HCT116 (cell line): Measurements from ENCODE around the gene EZH1. TPM values are rescaled to one million over a fixed set of nuclear protein-coding genes. Genes with fewer than 3 reads are reported as not detected.

Experiments used
- ATAC-seq: fragments of 200-7000 bp; cut with Tn5 transposase; 2 replicates; pipeline ENCODE4 v1.9.1; 2020; ENCODE audit warnings: mild to moderate bottlenecking, moderate library complexity
- BruUV-seq: library from RNA; stranded (reverse); fragments of 400-500 nt; replicated peaks from 2 replicates; lab custom pipeline; 2021; lab: Mats Ljungman, UMichigan
- CTCF ChIA-PET: fragments of 300-600 bp; sonication (Branson Sonifier 250); formaldehyde crosslinking; loops from one replicate; lab custom pipeline; 2021; ENCODE audit warnings: antibody characterized with exemption; lab: Charles Lee
- POLR2A ChIA-PET: fragments of 300-600, 350-600 bp; sonication (Branson Sonifier 250); formaldehyde crosslinking; loops from one replicate; lab custom pipeline; 2021; ENCODE audit warnings: antibody characterized with exemption; lab: Charles Lee
- RAD21 ChIA-PET, 2 experiments: fragments of 300-600 bp; sonication (Branson Sonifier 250); formaldehyde crosslinking; loops; one replicate each; lab custom pipeline; 2023; ENCODE audit warnings: low total read pairs in 2 of 2; ENCODE audit not compliant: uncharacterized antibody in 2 of 2, unreplicated experiment in 2 of 2, low non-redundant PET in 1 of 2; lab: Charles Lee
- DNase-seq: peaks from one replicate; pipeline ENCODE4 v3.0.0-alpha.2; 2010; ENCODE audit warnings: low read depth, low spot score
- H2AFZ ChIP-seq: fragments of 200-600 bp; shearing (Covaris generic), sonication (generic); 2 replicates; pipeline ENCODE4 v1.6.1; 2017; ENCODE audit warnings: low read depth, mixed run types, mixed read lengths, antibody characterized with exemption, low read length; ENCODE audit not compliant: poor library complexity, severe bottlenecking
- H3K27ac ChIP-seq: 2 replicates; pipeline ENCODE4 v1.5.1; 2012; ENCODE audit warnings: low read depth, low read length
- H3K27me3 ChIP-seq: fragments of 200-600 bp; sonication (generic); 2 replicates; pipeline ENCODE4 v1.6.1; 2016; ENCODE audit warnings: mixed run types, low read length, mixed read lengths; ENCODE audit not compliant: insufficient read depth
- H3K36me3 ChIP-seq, 2 experiments: fragments of 200-500 bp in 1 of 2; fragments of 200-600 bp in 1 of 2; sonication (Bioruptor generic) in 1 of 2; sonication (generic) in 1 of 2; 2 replicates each; pipeline versions ENCODE4 v1.5.1 to v1.6.1; 2014 to 2016; ENCODE audit warnings: low read length in 2 of 2, inconsistent platforms in 1 of 2, mixed read lengths in 1 of 2, mixed run types in 1 of 2; ENCODE audit not compliant: insufficient read depth in 2 of 2, control insufficient read depth in 1 of 2
- H3K4me1 ChIP-seq, 2 experiments: fragments of 200-600 bp in 1 of 2; sonication (generic) in 1 of 2; 2 replicates each; pipeline versions ENCODE4 v1.5.1 to v1.6.1; 2012 to 2017; ENCODE audit warnings: low read length in 2 of 2, inconsistent platforms in 1 of 2, mild to moderate bottlenecking in 1 of 2, mixed read lengths in 1 of 2, mixed run types in 1 of 2, moderate library complexity in 1 of 2; ENCODE audit not compliant: insufficient read depth in 2 of 2, control insufficient read depth in 1 of 2
- H3K4me2 ChIP-seq: fragments of 200-600 bp; sonication (generic); 2 replicates; pipeline ENCODE4 v1.6.1; 2017; ENCODE audit warnings: mixed run types, low read length, mixed read lengths
- H3K4me3 ChIP-seq, 2 experiments: fragments of 200-600 bp in 1 of 2; sonication (generic) in 1 of 2; replicated peaks in 1 of 2; 2 replicates each; pipeline ENCODE4 v1.5.1; 2011 to 2016; ENCODE audit warnings: low read length in 2 of 2, control low read depth in 1 of 2, low read depth in 1 of 2, mild to moderate bottlenecking in 1 of 2, mixed read lengths in 1 of 2, mixed run types in 1 of 2
- H3K79me2 ChIP-seq: fragments of 200-600 bp; sonication (generic); 2 replicates; pipeline ENCODE4 v1.6.1; 2017; ENCODE audit warnings: mild to moderate bottlenecking, mixed run types, low read length, moderate library complexity, mixed read lengths; ENCODE audit not compliant: insufficient read depth
- H3K9ac ChIP-seq: fragments of 200-600 bp; sonication (generic); 2 replicates; pipeline ENCODE4 v1.6.1; 2016; ENCODE audit warnings: low read length, mixed read lengths
- H3K9me2 ChIP-seq: fragments of 200-600 bp; sonication (generic), shearing (Covaris generic); 2 replicates; pipeline ENCODE4 v1.6.1; 2017; ENCODE audit warnings: mixed run types, mild to moderate bottlenecking, moderate library complexity; ENCODE audit not compliant: insufficient read depth
- H3K9me3 ChIP-seq, 2 experiments: fragments of 200-500 bp in 1 of 2; fragments of 200-600 bp in 1 of 2; sonication (Bioruptor generic) in 1 of 2; sonication (generic) in 1 of 2; 2 replicates each; pipeline ENCODE4 v1.6.1; 2014 to 2017; ENCODE audit warnings: low read length in 2 of 2, mixed read lengths in 2 of 2, inconsistent platforms in 1 of 2, low read depth in 1 of 2, mild to moderate bottlenecking in 1 of 2, mixed run types in 1 of 2, moderate library complexity in 1 of 2; ENCODE audit not compliant: control insufficient read depth in 1 of 2, insufficient read depth in 1 of 2
- H4K20me1 ChIP-seq: fragments of 200-600 bp; sonication (generic), shearing (Covaris generic); 2 replicates; pipeline ENCODE4 v1.6.1; 2017; ENCODE audit warnings: mixed run types, mild to moderate bottlenecking, moderate library complexity; ENCODE audit not compliant: insufficient read depth
- CBX3 ChIP-seq: IDR thresholded peaks from 2 replicates; pipeline ENCODE4 v1.6.1; 2012; ENCODE audit warnings: low read depth
- EGR1 ChIP-seq: IDR thresholded peaks from 2 replicates; pipeline ENCODE4 v1.6.1; 2012; ENCODE audit warnings: low read depth
- ELF1 ChIP-seq: IDR thresholded peaks from 2 replicates; pipeline ENCODE4 v1.6.1; 2012; ENCODE audit warnings: low read depth, borderline replicate concordance
- EZH2phosphoT487 ChIP-seq: fragments of 200-600 bp; IDR thresholded peaks from 2 replicates; pipeline ENCODE4 v1.6.1; 2018; ENCODE audit warnings: antibody characterized with exemption, borderline replicate concordance
- JUND ChIP-seq: IDR thresholded peaks from 2 replicates; pipeline ENCODE4 v1.6.1; 2012
- POLR2A ChIP-seq: IDR thresholded peaks from 2 replicates; pipeline ENCODE4 v1.7.0; 2011; ENCODE audit warnings: borderline replicate concordance; ENCODE audit not compliant: insufficient read depth, insufficient read length; ENCODE audit errors: extremely low read depth
- RAD21 ChIP-seq: IDR thresholded peaks from 2 replicates; pipeline ENCODE4 v1.6.1; 2012; ENCODE audit warnings: low read depth, mild to moderate bottlenecking
- SIN3A ChIP-seq: IDR thresholded peaks from 2 replicates; pipeline ENCODE4 v1.6.1; 2012; ENCODE audit warnings: low read depth
- TCF7L2 ChIP-seq: IDR thresholded peaks from 2 replicates; pipeline ENCODE4 v1.7.0; 2011; ENCODE audit warnings: borderline replicate concordance, inconsistent platforms; ENCODE audit not compliant: insufficient read depth, insufficient read length; ENCODE audit errors: extremely low read depth
- YY1 ChIP-seq: IDR thresholded peaks from 2 replicates; pipeline ENCODE4 v1.6.1; 2011; ENCODE audit warnings: low read length, low read depth, moderate library complexity, mild to moderate bottlenecking; ENCODE audit not compliant: insufficient replicate concordance; ENCODE audit errors: extremely low read depth
- ZNF274 ChIP-seq: fragments of 200-500 bp; sonication (Bioruptor generic); IDR thresholded peaks from 2 replicates; pipeline ENCODE4 v1.6.1; 2014; ENCODE audit warnings: mild to moderate bottlenecking, low read depth, low read length, inconsistent platforms
- intact Hi-C: fragments of 100-400 bp; cut with micrococcal nuclease; formaldehyde crosslinking; loops from 2 replicates; pipeline ENCODE4 v1.10.0; 2022
- total RNA-seq: library from RNA; stranded (reverse); gene quantifications from one replicate; pipeline ENCODE4 v1.2.1, GENCODE V29; 2021; ENCODE audit not compliant: unreplicated experiment
- TF ChIP-seq, protein P1 (sequence below): IDR thresholded peaks from 2 replicates; pipeline ENCODE4 v1.6.1; 2012; ENCODE audit warnings: low read depth
- TF ChIP-seq, protein P2 (sequence below), 3 experiments: fragments of 200-600 bp in 1 of 3; sonication (generic) in 1 of 3; IDR thresholded peaks in 2 of 3; conservative IDR thresholded peaks in 1 of 3; 2 replicates each; pipeline ENCODE4 v1.5.1; 2012 to 2017; ENCODE audit warnings: low read depth in 2 of 3, low read length in 2 of 3, antibody characterized with exemption in 1 of 3, borderline replicate concordance in 1 of 3, control low read depth in 1 of 3, mild to moderate bottlenecking in 1 of 3, mixed read lengths in 1 of 3, mixed run types in 1 of 3, moderate library complexity in 1 of 3; ENCODE audit not compliant: insufficient read depth in 1 of 3
- TF ChIP-seq, protein P3 (sequence below): IDR thresholded peaks from 2 replicates; pipeline ENCODE4 v1.6.1; 2012
- TF ChIP-seq, protein P4 (sequence below): IDR thresholded peaks from 2 replicates; pipeline ENCODE4 v1.6.1; 2012

The EZH1 gene
- total RNA-seq, 1 experiment from 2014 or later = 29.3 TPM

DNA sequence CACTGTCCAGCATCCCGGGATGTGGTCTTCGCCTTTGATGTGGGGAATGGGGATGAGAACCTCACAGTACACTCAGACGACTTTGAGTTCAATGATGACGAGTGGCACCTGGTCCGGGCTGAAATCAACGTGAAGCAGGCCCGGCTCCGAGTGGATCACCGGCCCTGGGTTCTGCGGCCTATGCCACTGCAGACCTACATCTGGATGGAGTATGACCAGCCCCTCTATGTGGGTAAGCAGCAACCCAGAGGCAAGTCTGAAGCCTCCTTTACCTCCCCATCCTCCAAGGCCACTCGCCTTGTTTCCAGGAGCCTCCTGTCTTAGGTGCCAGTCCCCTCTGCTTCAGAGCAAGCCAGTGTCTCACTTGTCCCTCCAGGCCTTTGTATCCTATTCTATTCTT, 52.4 kb downstream of the EZH1 start:
- DNase-seq (no peak), ATAC-seq (no peak)
- Histone ChIP-seq H3K4me2 (no peak overlapping the region), H3K36me3 (no peaks in the 10 kb centered on the region; a peak in 1 of 4 replicates), H2AFZ (no peak overlapping the region), H3K79me2 (no peaks in the 10 kb centered on the region), H4K20me1 (no peaks in the 10 kb centered on the region), H3K9me3 (no peaks in the 10 kb centered on the region), H3K9me2 (no peaks in the 10 kb centered on the region), H3K4me1 (no peaks in the 10 kb centered on the region), H3K9ac (no peak overlapping the region), H3K27ac (no peak overlapping the region), H3K27me3 (no peaks in the 10 kb centered on the region), H3K4me3 (no peak overlapping the region)
- TF ChIP-seq SIN3A (no peak), POLR2A (no peak), CBX3 (no peak)
- ChIA-PET POLR2A (no interaction called here), CTCF (no interaction called here), RAD21 (no interaction called here)
- intact Hi-C loops = no loop called here
- BruUV-seq = no TSS peak

DNA sequence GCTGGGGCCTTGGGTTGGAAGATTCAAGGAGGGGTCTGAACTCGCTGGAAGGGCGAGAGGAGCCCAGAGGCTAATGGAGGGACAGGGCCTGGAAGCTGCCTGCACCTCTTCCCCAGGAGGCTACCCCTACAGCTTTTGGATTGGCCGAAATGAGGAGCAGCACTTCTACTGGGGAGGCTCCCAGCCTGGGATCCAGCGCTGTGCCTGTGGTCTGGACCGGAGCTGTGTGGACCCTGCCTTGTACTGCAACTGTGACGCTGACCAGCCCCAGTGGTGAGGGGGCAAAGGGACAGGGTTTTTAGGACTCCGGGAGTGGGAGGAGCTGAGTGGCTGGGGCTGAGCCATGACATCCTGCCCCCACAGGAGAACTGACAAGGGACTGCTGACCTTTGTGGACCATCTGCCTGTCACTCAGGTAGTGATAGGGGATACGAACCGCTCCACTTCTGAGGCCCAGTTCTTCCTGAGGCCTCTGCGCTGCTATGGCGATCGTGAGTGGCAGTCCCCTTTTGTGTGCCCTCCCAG, 53.8 kb downstream of the EZH1 start:
- Histone ChIP-seq H4K20me1 (no peaks in the 10 kb centered on the region), H3K36me3 (no peaks in the 10 kb centered on the region; a peak in 1 of 4 replicates), H3K27me3 (no peaks in the 10 kb centered on the region), H3K9ac (no peak overlapping the region), H3K79me2 (no peaks in the 10 kb centered on the region), H3K9me2 (no peaks in the 10 kb centered on the region), H3K4me3 (no peak overlapping the region), H2AFZ (no peak overlapping the region), H3K9me3 (no peaks in the 10 kb centered on the region), H3K27ac (no peak overlapping the region), H3K4me1 (no peaks in the 10 kb centered on the region), H3K4me2 (no peak overlapping the region)
- DNase-seq (no peak), ATAC-seq (no peak)
- BruUV-seq = no TSS peak
- intact Hi-C loops = no loop called here
- CTCF ChIA-PET = interaction anchor here (1.1 kb wide), 1 partner anchor 12 kb away, joined by 3 read pairs; no protein-coding TSS in a partner anchor
- POLR2A ChIA-PET = no interaction called here
- RAD21 ChIA-PET = no interaction called here
- no peak for TF ChIP-seq SIN3A
- no peak for TF ChIP-seq ELF1
- TF ChIP-seq CBX3 = no peak
- TF ChIP-seq, protein P1, sequence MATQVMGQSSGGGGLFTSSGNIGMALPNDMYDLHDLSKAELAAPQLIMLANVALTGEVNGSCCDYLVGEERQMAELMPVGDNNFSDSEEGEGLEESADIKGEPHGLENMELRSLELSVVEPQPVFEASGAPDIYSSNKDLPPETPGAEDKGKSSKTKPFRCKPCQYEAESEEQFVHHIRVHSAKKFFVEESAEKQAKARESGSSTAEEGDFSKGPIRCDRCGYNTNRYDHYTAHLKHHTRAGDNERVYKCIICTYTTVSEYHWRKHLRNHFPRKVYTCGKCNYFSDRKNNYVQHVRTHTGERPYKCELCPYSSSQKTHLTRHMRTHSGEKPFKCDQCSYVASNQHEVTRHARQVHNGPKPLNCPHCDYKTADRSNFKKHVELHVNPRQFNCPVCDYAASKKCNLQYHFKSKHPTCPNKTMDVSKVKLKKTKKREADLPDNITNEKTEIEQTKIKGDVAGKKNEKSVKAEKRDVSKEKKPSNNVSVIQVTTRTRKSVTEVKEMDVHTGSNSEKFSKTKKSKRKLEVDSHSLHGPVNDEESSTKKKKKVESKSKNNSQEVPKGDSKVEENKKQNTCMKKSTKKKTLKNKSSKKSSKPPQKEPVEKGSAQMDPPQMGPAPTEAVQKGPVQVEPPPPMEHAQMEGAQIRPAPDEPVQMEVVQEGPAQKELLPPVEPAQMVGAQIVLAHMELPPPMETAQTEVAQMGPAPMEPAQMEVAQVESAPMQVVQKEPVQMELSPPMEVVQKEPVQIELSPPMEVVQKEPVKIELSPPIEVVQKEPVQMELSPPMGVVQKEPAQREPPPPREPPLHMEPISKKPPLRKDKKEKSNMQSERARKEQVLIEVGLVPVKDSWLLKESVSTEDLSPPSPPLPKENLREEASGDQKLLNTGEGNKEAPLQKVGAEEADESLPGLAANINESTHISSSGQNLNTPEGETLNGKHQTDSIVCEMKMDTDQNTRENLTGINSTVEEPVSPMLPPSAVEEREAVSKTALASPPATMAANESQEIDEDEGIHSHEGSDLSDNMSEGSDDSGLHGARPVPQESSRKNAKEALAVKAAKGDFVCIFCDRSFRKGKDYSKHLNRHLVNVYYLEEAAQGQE = no peak
- TF ChIP-seq TCF7L2 = no peak
- TF ChIP-seq YY1 = no peak
- TF ChIP-seq, protein P2, sequence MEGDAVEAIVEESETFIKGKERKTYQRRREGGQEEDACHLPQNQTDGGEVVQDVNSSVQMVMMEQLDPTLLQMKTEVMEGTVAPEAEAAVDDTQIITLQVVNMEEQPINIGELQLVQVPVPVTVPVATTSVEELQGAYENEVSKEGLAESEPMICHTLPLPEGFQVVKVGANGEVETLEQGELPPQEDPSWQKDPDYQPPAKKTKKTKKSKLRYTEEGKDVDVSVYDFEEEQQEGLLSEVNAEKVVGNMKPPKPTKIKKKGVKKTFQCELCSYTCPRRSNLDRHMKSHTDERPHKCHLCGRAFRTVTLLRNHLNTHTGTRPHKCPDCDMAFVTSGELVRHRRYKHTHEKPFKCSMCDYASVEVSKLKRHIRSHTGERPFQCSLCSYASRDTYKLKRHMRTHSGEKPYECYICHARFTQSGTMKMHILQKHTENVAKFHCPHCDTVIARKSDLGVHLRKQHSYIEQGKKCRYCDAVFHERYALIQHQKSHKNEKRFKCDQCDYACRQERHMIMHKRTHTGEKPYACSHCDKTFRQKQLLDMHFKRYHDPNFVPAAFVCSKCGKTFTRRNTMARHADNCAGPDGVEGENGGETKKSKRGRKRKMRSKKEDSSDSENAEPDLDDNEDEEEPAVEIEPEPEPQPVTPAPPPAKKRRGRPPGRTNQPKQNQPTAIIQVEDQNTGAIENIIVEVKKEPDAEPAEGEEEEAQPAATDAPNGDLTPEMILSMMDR (IDR thresholded peaks at IDR 0.05 in 2 of 3, conservative IDR thresholded peaks at IDR 0.05 in 1 of 3; ENCODE audit: borderline replicate concordance in 1 of 3, insufficient read depth in 1 of 3, low read depth in 2 of 3, low read length in 2 of 3) = no peak
- TF ChIP-seq EZH2phosphoT487 = no peak
- no peak for TF ChIP-seq RAD21
- TF ChIP-seq EGR1 = no peak
- no peak for TF ChIP-seq ZNF274
- TF ChIP-seq, protein P3, sequence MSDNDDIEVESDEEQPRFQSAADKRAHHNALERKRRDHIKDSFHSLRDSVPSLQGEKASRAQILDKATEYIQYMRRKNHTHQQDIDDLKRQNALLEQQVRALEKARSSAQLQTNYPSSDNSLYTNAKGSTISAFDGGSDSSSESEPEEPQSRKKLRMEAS = no peak
- no peak for TF ChIP-seq JUND
- TF ChIP-seq, protein P4, sequence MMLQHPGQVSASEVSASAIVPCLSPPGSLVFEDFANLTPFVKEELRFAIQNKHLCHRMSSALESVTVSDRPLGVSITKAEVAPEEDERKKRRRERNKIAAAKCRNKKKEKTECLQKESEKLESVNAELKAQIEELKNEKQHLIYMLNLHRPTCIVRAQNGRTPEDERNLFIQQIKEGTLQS = no peak
